ENCODE measurements around the gene ABCB11. TPM values are rescaled to one million over a fixed set of nuclear protein-coding genes. Genes with fewer than 3 reads are reported as not detected.

Gene ABCB11
- polyA plus RNA-seq, 1 donor from 2014 or later = not detected

DNA sequence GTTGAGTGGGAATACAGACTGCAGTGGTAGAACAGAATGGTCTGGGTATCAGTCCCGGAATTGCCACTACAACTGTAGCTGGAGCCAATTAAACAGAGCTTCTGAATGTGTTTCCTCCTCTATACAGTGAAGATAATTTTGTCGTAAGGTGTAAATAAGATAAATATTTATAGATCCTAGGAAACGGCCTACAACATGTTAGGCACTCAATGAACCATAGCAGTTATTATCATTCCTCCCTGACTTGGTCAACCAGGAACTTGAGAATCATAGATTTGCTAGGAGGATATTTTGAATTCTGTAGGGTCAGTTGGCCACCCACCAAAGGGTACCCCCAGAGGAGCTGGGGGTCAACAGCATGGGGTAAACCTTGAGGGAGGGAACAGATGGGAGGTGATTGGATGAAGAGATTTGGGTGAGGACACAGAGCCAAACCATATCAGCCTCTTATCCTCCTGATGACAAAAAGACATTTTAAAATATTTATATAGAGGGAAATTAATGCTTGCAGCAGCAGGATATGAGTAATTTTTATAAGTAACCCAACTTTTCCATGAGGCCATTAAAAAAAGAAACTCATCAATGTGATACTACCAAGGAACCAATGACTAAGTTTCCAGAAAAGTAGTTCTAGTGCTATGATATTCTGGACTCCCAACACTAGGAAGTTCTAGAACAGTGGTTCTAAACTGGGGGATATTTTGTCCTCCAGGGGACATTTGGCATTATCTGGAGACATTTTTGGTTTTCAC, 42.3 kb upstream of the ABCB11 start:
- Histone ChIP-seq H2AFZ (ENCODE audit: low read depth, low read length) (no peak overlapping the region), H3K9me2 (ENCODE audit: insufficient read depth, low read length) (no peaks in the 10 kb centered on the region), H4K20me1 (ENCODE audit: insufficient read depth) (no peaks in the 10 kb centered on the region), H3K27me3 (ENCODE audit: insufficient read depth, low read depth, low read length) (no peaks in the 10 kb centered on the region), H3K9ac (ENCODE audit: low read length) (no peak overlapping the region), H3K4me2 (ENCODE audit: low read length) (no peak overlapping the region), H3F3A (ENCODE audit: insufficient read depth, low read length, poor library complexity, severe bottlenecking) (no peaks in the 10 kb centered on the region), H3K79me2 (replicated peaks; ENCODE audit: insufficient read depth, low read length) (no peaks in the 10 kb centered on the region), H3K9me3 (ENCODE audit: low read length) (no peaks in the 10 kb centered on the region), H3K27ac (ENCODE audit: low read length) (no peak overlapping the region), H3K4me3 (ENCODE audit: low read length) (no peak overlapping the region), H3K36me3 (ENCODE audit: insufficient read depth, low read length) (no peaks in the 10 kb centered on the region)
- TF ChIP-seq, protein P1, sequence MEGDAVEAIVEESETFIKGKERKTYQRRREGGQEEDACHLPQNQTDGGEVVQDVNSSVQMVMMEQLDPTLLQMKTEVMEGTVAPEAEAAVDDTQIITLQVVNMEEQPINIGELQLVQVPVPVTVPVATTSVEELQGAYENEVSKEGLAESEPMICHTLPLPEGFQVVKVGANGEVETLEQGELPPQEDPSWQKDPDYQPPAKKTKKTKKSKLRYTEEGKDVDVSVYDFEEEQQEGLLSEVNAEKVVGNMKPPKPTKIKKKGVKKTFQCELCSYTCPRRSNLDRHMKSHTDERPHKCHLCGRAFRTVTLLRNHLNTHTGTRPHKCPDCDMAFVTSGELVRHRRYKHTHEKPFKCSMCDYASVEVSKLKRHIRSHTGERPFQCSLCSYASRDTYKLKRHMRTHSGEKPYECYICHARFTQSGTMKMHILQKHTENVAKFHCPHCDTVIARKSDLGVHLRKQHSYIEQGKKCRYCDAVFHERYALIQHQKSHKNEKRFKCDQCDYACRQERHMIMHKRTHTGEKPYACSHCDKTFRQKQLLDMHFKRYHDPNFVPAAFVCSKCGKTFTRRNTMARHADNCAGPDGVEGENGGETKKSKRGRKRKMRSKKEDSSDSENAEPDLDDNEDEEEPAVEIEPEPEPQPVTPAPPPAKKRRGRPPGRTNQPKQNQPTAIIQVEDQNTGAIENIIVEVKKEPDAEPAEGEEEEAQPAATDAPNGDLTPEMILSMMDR (IDR thresholded peaks at IDR 0.05; ENCODE audit: poor library complexity, severe bottlenecking) = no peak
- TF ChIP-seq, protein P2, sequence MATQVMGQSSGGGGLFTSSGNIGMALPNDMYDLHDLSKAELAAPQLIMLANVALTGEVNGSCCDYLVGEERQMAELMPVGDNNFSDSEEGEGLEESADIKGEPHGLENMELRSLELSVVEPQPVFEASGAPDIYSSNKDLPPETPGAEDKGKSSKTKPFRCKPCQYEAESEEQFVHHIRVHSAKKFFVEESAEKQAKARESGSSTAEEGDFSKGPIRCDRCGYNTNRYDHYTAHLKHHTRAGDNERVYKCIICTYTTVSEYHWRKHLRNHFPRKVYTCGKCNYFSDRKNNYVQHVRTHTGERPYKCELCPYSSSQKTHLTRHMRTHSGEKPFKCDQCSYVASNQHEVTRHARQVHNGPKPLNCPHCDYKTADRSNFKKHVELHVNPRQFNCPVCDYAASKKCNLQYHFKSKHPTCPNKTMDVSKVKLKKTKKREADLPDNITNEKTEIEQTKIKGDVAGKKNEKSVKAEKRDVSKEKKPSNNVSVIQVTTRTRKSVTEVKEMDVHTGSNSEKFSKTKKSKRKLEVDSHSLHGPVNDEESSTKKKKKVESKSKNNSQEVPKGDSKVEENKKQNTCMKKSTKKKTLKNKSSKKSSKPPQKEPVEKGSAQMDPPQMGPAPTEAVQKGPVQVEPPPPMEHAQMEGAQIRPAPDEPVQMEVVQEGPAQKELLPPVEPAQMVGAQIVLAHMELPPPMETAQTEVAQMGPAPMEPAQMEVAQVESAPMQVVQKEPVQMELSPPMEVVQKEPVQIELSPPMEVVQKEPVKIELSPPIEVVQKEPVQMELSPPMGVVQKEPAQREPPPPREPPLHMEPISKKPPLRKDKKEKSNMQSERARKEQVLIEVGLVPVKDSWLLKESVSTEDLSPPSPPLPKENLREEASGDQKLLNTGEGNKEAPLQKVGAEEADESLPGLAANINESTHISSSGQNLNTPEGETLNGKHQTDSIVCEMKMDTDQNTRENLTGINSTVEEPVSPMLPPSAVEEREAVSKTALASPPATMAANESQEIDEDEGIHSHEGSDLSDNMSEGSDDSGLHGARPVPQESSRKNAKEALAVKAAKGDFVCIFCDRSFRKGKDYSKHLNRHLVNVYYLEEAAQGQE (IDR thresholded peaks at IDR 0.05; ENCODE audit: borderline replicate concordance) = no peak
- TF ChIP-seq MXI1 (conservative IDR thresholded peaks at IDR 0.05; ENCODE audit: poor library complexity, severe bottlenecking) (no peak), EP300 (conservative IDR thresholded peaks at IDR 0.05; ENCODE audit: poor library complexity, severe bottlenecking) (no peak), RAD21 (conservative IDR thresholded peaks at IDR 0.05) (no peak), TAF1 (IDR thresholded peaks at IDR 0.05; ENCODE audit: low read depth) (no peak), POLR2AphosphoS5 (IDR thresholded peaks at IDR 0.05) (no peak), EZH2 (IDR thresholded peaks at IDR 0.05; ENCODE audit: borderline replicate concordance, insufficient read depth, low read length, poor library complexity, severe bottlenecking) (no peak), SMC3 (conservative IDR thresholded peaks at IDR 0.05; ENCODE audit: poor library complexity) (no peak)

DNA sequence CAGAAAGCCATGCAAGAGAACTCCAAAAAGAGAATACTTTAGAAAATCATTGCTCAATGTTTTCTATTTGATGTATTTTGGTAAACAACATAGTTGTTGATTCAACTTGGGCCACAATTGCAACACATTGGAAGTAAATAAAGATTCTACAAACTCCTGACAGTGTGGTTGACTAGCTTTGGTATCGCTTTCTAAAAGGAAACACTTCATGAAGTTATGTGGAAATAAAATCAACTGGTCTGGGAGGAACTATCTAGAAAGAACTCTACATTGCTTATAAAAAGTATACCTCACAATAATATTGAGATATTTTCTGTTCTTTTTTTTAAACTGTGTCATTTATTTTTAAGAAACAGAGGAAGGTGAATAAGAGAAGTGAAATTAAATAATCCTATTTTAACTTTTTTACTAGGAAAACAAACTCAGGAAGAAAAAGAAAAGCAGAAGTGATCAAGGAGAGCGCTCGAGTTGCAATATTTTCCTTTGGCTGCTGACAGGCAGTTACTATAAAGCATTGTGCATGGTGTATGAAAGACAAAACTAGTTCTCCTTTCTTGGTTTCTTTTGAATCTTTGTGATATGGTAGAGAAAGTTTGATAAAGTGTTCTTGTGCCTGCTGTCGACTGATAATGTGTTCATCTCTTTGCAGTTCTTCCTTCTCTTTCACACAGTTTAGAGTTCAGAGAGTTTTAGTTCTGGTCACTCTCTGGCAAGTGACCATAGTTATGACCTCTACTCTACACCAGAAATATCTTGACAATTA, 41.2 kb upstream of the ABCB11 start:
- Histone ChIP-seq H3K4me2 (ENCODE audit: low read length) (no peak overlapping the region), H2AFZ (ENCODE audit: low read depth, low read length) (no peak overlapping the region)
- no peak for TF ChIP-seq MXI1 (conservative IDR thresholded peaks at IDR 0.05; ENCODE audit: poor library complexity, severe bottlenecking)
- TF ChIP-seq, protein P1 (IDR thresholded peaks at IDR 0.05; ENCODE audit: poor library complexity, severe bottlenecking) = no peak
- no peak for TF ChIP-seq POLR2AphosphoS5 (IDR thresholded peaks at IDR 0.05)
- no peak for TF ChIP-seq SMC3 (conservative IDR thresholded peaks at IDR 0.05; ENCODE audit: poor library complexity)
- TF ChIP-seq EZH2 (IDR thresholded peaks at IDR 0.05; ENCODE audit: borderline replicate concordance, insufficient read depth, low read length, poor library complexity, severe bottlenecking) = no peak
- no peak for TF ChIP-seq EP300 (conservative IDR thresholded peaks at IDR 0.05; ENCODE audit: poor library complexity, severe bottlenecking)
- TF ChIP-seq, protein P2 (IDR thresholded peaks at IDR 0.05; ENCODE audit: borderline replicate concordance) = no peak
- TF ChIP-seq TAF1 (IDR thresholded peaks at IDR 0.05; ENCODE audit: low read depth) = no peak
- TF ChIP-seq RAD21 (conservative IDR thresholded peaks at IDR 0.05) = no peak

More for the DNA sequence above, 41.2 kb upstream of the ABCB11 start:
- Histone ChIP-seq H3F3A (ENCODE audit: insufficient read depth, low read length, poor library complexity, severe bottlenecking) (no peaks in the 10 kb centered on the region), H3K36me3 (ENCODE audit: insufficient read depth, low read length) (no peaks in the 10 kb centered on the region), H3K9ac (ENCODE audit: low read length) (no peak overlapping the region), H3K27me3 (ENCODE audit: insufficient read depth, low read depth, low read length) (no peaks in the 10 kb centered on the region), H3K27ac (ENCODE audit: low read length) (no peak overlapping the region), H4K20me1 (ENCODE audit: insufficient read depth) (no peaks in the 10 kb centered on the region), H3K79me2 (replicated peaks; ENCODE audit: insufficient read depth, low read length) (no peaks in the 10 kb centered on the region), H3K4me3 (ENCODE audit: low read length) (no peak overlapping the region), H3K9me3 (ENCODE audit: low read length) (no peaks in the 10 kb centered on the region), H3K9me2 (ENCODE audit: insufficient read depth, low read length) (no peaks in the 10 kb centered on the region)

Measured in neural cell (in vitro differentiated cells).